Choroid plexus epithelial cell (primary cell): ENCODE measurements around the gene MYH16.

ENCODE experiments used
- DNase-seq: peaks from one replicate; pipeline ENCODE4 v3.0.0-alpha.2; 2010; ENCODE audit warnings: low read depth
- H3K4me3 ChIP-seq: 2 replicates; pipeline ENCODE4 v1.5.1; 2011; ENCODE audit warnings: low read depth, mild to moderate bottlenecking, control low read depth, low read length, moderate library complexity
- TF ChIP-seq, protein P1 (sequence below): conservative IDR thresholded peaks from 2 replicates; pipeline ENCODE4 v1.5.1; 2011; ENCODE audit warnings: low read depth, mild to moderate bottlenecking, control low read depth, inconsistent platforms, low read length, moderate library complexity

The MYH16 gene

DNA sequence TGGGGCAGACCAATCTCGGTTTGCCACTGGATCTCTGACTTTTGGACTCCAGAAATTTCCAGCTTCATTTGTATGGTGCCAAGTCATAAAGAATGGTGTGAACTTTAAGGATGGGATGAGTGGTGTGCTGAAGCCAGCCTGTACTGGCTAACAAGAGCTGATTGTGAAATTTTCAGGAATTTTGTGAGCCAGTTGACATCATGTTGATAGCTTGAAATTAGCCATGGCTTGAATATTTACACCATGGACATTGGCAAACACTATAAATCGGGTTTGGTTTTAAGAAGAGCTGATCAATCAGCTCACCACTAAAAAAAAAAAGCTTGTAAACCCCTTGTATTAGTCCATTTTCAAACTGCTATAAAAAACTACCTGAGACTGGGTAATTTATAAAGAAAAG, 14.1 kb upstream of the MYH16 start:
- H3K4me3 ChIP-seq, result no peak overlapping the region
- DNase-seq, result no peak
- TF ChIP-seq, protein P1, sequence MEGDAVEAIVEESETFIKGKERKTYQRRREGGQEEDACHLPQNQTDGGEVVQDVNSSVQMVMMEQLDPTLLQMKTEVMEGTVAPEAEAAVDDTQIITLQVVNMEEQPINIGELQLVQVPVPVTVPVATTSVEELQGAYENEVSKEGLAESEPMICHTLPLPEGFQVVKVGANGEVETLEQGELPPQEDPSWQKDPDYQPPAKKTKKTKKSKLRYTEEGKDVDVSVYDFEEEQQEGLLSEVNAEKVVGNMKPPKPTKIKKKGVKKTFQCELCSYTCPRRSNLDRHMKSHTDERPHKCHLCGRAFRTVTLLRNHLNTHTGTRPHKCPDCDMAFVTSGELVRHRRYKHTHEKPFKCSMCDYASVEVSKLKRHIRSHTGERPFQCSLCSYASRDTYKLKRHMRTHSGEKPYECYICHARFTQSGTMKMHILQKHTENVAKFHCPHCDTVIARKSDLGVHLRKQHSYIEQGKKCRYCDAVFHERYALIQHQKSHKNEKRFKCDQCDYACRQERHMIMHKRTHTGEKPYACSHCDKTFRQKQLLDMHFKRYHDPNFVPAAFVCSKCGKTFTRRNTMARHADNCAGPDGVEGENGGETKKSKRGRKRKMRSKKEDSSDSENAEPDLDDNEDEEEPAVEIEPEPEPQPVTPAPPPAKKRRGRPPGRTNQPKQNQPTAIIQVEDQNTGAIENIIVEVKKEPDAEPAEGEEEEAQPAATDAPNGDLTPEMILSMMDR, result no peak

DNA sequence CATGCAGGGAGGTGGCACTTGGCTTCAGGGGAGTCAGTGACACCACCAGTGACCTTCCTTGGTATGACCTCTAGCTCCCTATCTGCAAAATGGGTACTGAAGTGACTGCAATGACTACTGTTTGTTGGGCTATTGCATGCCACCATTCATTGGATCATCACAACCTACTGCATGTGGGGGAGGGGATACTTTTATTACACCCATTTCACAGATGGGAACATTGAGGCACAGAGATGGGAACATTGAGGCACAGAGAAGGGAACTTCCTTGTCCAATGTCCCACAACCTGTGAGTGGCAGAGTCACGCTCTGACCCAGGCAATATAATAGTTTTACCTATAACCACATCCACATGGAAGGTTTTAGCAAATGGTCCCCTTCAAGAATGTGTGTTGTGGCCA, 12.2 kb upstream of the MYH16 start:
- TF ChIP-seq, protein P1, result no peak
- no peak overlapping the region for H3K4me3 ChIP-seq
- DNase-seq, result no peak

DNA sequence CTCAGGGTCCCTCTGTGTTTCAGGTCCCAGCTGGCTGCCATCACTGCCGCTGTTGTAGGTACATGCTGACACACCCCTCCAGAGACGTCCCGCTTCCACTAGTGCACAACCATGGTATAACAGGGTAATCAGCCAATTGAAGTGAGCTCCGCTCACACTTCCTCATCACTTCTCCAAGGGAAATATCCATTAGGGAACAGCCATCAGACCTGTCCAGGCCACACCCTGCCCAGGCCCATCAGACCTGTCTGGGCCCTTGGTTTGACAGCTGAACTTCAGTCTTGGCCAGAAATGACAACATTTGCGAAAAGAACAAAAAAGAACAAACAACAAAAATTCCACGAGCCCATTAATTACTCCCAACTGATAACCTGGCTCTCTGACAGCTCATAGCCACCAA, 11.0 kb upstream of the MYH16 start:
- H3K4me3 ChIP-seq, result no peak overlapping the region
- TF ChIP-seq, protein P1, result no peak
- DNase-seq, result no peak

DNA sequence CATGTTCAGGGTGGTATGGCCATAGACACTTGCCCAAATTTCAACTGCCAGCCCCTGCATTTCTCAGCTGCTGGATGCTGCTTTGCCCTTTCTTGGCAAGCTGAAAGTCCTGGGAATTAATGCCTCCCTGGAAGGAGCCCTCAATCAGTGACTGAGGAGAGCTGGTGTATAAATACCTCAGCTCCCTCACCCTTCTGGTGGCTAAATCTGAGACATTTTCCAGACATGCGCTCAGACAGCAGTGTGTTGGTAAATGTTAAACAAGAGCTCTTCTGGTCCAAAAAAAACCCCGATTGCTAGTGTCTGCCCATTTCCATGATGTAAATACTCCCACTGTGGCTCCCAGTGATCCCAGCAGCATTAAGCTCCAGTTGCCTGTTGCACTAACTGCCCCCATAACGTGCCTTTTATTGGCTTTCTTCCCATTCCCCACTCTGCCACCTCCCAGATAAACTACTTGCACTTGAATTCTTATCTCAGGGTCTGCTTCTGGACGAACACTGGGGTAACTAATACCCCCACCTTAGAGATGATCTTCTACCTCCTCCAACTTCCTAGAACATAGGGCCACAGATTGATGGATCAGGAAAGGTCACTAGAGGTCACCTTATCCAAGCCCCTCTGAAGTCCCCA, 6.7 kb upstream of the MYH16 start:
- TF ChIP-seq, protein P1, result no peak
- no peak overlapping the region for H3K4me3 ChIP-seq

DNA sequence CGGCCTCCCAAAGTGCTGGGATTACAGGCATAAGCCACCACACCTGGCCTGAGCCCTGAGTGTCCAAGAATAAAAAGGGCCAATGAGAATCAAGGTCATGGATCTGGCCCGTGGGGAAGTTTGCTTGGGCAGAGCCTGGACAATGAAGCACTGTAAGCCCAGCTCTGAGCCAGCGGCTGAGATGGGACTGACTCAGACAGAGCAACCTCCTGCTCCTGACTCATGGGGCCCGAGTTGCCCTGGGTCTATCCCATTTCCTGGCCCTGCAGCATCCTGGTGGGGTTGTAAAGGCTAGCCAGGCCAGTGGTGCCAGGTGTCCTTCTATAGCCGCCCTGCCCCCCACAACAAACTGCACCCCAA, 5.2 kb upstream of the MYH16 start:
- TF ChIP-seq, protein P1, result no peak

More for the DNA sequence above, 6.7 kb upstream of the MYH16 start:
- no peak for DNase-seq

DNA sequence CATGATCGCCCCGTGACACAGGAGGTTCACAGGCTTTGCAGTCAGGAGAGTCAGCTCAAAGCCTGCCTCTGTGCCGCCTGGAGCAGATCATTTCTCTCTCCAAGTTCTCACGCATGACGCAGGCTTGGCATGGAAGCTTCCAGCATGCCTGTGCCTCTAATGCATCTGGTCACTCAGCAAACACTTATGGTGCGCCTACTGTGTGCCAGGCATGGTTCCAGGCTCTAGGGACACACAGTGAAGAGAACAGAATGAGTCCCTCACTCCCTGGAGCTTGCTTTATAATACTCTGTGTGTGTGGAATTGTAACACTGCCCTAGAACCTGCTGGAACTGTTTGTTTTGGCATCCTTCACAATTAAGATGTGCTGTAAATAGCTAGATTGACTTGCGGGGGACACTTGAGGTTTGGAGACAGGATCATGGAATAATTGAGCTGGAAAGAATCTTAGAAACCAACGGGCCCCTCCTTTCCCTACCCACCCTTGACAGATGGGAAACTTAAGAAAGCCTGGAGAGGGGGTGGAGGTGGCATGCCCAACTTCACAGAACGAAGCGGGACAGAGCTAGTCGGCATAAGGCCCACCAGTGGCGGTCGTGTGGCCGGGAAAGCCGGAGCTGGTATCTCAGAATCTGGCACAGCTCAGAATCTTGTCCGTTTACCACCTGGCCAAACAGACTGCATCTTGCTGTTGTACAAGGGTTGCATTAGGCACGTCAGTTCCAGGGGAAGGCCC, 4.6 kb upstream of the MYH16 start:
- no peak overlapping the region for H3K4me3 ChIP-seq
- DNase-seq, result peak; percentile 54
- TF ChIP-seq, protein P1, result no peak

More for the DNA sequence above, 5.2 kb upstream of the MYH16 start:
- no peak overlapping the region for H3K4me3 ChIP-seq
- peak; percentile 82 for DNase-seq

DNA sequence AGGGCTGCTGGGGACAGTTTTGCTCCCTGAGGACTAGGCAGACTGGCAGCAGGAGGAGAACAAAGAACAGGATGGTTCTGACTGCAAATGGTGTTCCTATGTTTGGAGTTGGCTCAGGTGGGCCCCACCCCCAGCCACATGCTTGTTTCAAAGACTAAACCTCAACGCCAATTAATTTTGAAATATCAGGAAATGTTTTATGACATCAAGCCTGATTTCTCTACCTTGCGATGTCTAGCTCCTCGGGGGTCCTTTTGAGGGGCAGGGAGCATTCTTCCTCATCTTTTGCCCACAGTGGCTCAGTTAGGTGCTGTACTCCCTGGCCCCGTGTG, 4.1 kb upstream of the MYH16 start:
- no peak for DNase-seq
- no peak overlapping the region for H3K4me3 ChIP-seq
- TF ChIP-seq, protein P1, result no peak
